ENCODE results near the gene RPAP2.

RPAP2 gene

DNA sequence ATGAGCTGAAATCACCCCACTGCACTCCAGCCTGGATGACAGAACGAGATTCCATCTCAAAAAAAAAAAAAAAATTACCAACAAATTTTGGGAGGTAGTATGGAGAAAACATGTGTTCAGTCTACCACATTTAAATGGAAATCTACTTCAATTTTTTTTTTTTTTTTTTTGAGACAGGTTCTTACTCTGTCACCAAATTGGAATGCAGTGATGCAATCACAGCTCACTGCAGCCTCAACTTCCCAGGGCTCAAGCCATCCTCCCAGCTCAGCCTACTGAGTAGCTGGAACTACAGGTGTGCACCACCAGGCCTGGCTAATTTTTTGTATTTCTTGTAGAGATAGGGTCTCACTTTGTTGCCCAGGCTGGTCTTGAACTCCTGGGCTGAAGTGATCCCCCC, 105.8 kb downstream of the RPAP2 start:
- peaks cover 8% of the 10 kb centered on the region for H3K27me3 Mint-ChIP-seq (ENCODE audit: low read depth, poor library complexity)
- no peaks in the 10 kb centered on the region for H3K4me1 Mint-ChIP-seq
- TF ChIP-seq, protein P1, sequence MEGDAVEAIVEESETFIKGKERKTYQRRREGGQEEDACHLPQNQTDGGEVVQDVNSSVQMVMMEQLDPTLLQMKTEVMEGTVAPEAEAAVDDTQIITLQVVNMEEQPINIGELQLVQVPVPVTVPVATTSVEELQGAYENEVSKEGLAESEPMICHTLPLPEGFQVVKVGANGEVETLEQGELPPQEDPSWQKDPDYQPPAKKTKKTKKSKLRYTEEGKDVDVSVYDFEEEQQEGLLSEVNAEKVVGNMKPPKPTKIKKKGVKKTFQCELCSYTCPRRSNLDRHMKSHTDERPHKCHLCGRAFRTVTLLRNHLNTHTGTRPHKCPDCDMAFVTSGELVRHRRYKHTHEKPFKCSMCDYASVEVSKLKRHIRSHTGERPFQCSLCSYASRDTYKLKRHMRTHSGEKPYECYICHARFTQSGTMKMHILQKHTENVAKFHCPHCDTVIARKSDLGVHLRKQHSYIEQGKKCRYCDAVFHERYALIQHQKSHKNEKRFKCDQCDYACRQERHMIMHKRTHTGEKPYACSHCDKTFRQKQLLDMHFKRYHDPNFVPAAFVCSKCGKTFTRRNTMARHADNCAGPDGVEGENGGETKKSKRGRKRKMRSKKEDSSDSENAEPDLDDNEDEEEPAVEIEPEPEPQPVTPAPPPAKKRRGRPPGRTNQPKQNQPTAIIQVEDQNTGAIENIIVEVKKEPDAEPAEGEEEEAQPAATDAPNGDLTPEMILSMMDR (IDR thresholded peaks at IDR 0.05) = no peak
- H3K4me3 Mint-ChIP-seq = no peak overlapping the region
- DNase-seq = no peak
- no peak overlapping the region for H3K27ac Mint-ChIP-seq
- peaks cover 34% of the 10 kb centered on the region for H3K9me3 Mint-ChIP-seq
- peaks cover 10% of the 10 kb centered on the region for H3K36me3 Mint-ChIP-seq (ENCODE audit: low read depth)

DNA sequence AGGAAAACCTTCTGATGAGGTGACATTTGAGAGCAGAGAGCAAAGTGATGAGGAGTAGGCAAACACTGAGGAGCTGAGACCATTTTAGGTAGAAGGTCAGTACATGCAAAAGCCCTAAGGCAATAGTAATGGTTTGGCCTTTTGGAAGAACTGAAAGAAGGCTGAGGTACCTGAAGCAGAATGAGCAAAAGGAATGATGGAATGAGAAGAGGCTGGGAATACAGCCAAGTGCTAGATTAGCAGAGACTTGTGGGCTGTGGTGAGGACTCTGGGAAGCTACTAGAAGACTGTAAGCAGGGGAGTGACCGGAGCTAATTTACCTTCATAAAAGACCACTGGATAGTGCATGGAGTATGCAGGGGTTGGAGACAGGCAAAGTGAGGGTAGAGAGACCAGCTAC, 110.0 kb downstream of the RPAP2 start:
- TF ChIP-seq, protein P1 (IDR thresholded peaks at IDR 0.05) = no peak
- H3K4me1 Mint-ChIP-seq = peaks cover 9% of the 10 kb centered on the region
- DNase-seq = no peak
- peaks cover 12% of the 10 kb centered on the region for H3K9me3 Mint-ChIP-seq
- peaks cover 5% of the 10 kb centered on the region for H3K36me3 Mint-ChIP-seq (ENCODE audit: low read depth)
- H3K27me3 Mint-ChIP-seq (ENCODE audit: low read depth, poor library complexity) = peaks cover 13% of the 10 kb centered on the region
- no peak overlapping the region for H3K4me3 Mint-ChIP-seq
- H3K27ac Mint-ChIP-seq = no peak overlapping the region

DNA sequence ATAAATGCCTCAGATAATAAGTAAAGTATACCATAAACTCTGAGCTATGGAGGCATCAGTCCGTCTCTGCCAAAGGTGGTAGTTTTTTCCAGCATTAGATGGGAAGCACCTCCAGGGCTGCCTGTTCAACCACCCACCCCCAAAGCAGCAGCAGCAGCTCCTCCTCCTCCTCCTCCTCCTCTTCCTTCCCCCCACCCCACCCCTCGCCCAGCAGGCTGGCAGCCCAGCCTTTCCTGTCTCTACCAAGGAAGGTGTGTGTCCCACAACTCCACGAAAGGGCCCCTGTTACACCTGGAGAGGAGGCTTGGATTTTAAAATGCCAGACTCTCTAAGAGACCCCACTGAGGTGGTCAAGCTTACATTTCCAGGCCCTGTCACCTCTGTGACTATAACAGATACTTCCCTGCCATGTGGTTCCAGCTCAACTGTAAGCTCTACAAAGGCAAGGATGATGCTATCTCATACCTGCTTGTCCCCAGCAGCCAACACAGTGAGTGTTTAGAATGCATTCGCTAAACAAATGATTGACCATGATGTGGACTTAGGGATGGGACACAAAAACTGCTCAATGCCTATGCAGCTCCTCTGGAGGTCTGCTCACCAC, 111.2 kb downstream of the RPAP2 start:
- TF ChIP-seq, protein P1 (IDR thresholded peaks at IDR 0.05) = no peak
- H3K27me3 Mint-ChIP-seq (ENCODE audit: low read depth, poor library complexity) = peaks cover 15% of the 10 kb centered on the region
- no peak overlapping the region for H3K27ac Mint-ChIP-seq
- H3K4me1 Mint-ChIP-seq = peaks cover 9% of the 10 kb centered on the region
- no peaks in the 10 kb centered on the region for H3K36me3 Mint-ChIP-seq (ENCODE audit: low read depth)
- H3K9me3 Mint-ChIP-seq = peaks cover 13% of the 10 kb centered on the region
- H3K4me3 Mint-ChIP-seq = no peak overlapping the region
- no peak for DNase-seq

DNA sequence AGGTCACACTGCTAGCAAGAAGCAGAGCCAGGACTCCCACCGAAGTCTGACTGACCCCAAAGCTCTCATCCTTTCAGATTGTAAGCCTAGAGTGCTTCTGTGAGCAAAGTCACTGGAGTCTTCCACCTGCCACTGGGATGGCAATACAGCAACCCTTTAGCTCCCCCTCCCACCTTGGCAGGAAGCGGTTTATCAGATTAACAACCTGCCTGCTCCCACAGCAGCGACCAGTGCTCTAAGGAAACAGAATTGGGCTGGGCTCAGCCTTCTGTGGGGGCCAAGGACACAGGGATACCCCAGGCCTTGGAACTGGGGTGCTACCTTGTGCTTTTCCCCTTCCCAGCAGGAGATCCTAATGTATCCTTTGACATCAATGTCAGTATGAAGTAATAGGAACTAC, 111.8 kb downstream of the RPAP2 start:
- H3K27me3 Mint-ChIP-seq (ENCODE audit: low read depth, poor library complexity) = peaks cover 15% of the 10 kb centered on the region
- peaks cover 9% of the 10 kb centered on the region for H3K9me3 Mint-ChIP-seq
- no peak for DNase-seq
- TF ChIP-seq, protein P1 (IDR thresholded peaks at IDR 0.05) = no peak
- no peaks in the 10 kb centered on the region for H3K36me3 Mint-ChIP-seq (ENCODE audit: low read depth)
- no peak overlapping the region for H3K4me3 Mint-ChIP-seq
- peaks cover 9% of the 10 kb centered on the region for H3K4me1 Mint-ChIP-seq
- no peak overlapping the region for H3K27ac Mint-ChIP-seq

DNA sequence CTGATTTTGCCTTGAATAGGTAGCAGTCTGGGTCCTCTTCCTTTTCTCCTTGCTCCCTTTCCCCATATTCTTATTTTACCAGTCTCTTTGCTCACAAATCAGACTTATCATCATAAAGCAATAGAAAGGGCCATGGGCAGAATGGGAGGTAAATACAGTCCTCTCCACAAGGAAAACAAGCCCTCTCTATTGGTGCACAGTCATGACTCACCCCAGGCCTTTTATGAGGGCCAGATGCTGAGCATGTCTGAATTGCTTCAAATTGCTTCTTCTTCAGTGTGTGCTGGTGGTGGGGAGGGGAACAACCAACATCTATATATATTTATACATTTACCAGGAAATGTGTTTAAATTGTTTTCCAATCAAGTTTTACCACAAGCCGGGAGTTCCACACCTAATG, 112.7 kb downstream of the RPAP2 start:
- H3K36me3 Mint-ChIP-seq (ENCODE audit: low read depth) = no peaks in the 10 kb centered on the region
- H3K4me1 Mint-ChIP-seq = peaks cover 9% of the 10 kb centered on the region
- H3K27ac Mint-ChIP-seq = no peak overlapping the region
- no peak for DNase-seq
- peaks cover 15% of the 10 kb centered on the region for H3K27me3 Mint-ChIP-seq (ENCODE audit: low read depth, poor library complexity)
- TF ChIP-seq, protein P1 (IDR thresholded peaks at IDR 0.05) = no peak
- H3K9me3 Mint-ChIP-seq = peaks cover 7% of the 10 kb centered on the region
- H3K4me3 Mint-ChIP-seq = no peak overlapping the region

DNA sequence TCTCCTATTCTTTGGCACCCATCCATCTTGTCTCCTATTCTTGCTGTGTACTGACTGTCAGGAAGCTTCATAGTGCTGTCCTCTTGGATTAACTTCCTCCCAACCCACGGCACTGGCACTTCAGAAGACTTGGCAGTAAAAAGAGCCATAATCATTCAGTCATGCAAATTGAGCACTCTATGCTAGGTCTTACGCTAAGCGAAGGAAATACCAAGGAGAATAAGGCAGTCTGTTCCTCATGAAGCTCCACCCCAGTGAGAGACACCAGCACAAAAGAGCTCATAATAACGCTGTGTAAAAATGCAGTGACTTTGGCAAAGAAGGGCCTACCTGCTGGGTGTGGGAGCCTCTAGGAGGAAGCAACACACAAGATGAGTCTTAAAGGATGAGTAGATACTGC, 120.8 kb downstream of the RPAP2 start:
- no peaks in the 10 kb centered on the region for H3K27me3 Mint-ChIP-seq (ENCODE audit: low read depth, poor library complexity)
- no peaks in the 10 kb centered on the region for H3K36me3 Mint-ChIP-seq (ENCODE audit: low read depth)
- no peak overlapping the region for H3K27ac Mint-ChIP-seq
- TF ChIP-seq, protein P1 (IDR thresholded peaks at IDR 0.05) = no peak
- H3K9me3 Mint-ChIP-seq = no peaks in the 10 kb centered on the region
- no peak overlapping the region for H3K4me3 Mint-ChIP-seq
- H3K4me1 Mint-ChIP-seq = peaks cover 5% of the 10 kb centered on the region
- no peak for DNase-seq
